GM18511 (cell line): ENCODE measurements around the gene DGCR6L.
A peak's percentile ranks its signal among the peaks of the same experiment; 100 is the strongest.
"Not testable (repeated sequence)": the region's sequence is repeated elsewhere in the genome, so short reads cannot be mapped to it uniquely, and the experiment has no call there.

ENCODE experiments used
- ATAC-seq: cut with Tn5 transposase; IDR thresholded peaks from one replicate; pipeline ENCODE4 v1.9.1; 2021; ENCODE audit warnings: mild to moderate bottlenecking, moderate library complexity; ENCODE audit not compliant: unreplicated experiment

The DGCR6L gene

DNA sequence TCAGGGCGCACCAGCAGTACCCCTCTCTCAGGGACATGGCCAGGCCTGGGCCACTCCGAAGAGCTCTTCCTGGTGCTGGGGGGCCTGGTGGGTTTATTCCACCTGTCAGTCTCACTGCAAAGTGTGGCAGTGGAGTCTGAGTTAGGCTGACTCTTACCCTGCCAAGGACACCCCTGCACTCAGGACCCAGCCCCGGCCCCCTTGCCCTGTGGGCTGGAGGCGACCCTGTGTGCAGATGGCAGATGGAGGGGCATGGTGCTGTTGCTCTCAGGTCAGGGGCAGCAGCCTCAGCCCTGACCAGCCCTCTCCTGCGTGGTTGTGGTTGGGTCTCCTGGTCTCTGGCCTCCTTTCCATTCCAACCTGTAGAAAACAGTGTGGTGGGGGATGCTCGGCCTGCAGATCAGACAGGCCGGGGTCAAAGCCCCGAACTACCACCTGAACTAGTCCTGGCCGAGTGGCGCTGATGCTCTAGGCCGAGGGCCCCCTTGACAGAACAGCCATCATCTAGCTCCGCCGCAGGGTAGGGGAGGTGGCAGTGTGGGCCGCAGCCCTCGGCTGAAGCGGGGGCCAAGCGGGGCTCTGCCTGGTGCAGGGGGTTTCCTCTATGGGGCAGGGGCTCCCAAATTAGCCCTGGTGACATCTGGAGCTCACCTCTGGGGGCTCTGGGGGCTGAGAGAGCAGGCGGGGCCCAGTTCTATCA, 41.8 kb downstream of the DGCR6L start:
- not testable (repeated sequence) for ATAC-seq

DNA sequence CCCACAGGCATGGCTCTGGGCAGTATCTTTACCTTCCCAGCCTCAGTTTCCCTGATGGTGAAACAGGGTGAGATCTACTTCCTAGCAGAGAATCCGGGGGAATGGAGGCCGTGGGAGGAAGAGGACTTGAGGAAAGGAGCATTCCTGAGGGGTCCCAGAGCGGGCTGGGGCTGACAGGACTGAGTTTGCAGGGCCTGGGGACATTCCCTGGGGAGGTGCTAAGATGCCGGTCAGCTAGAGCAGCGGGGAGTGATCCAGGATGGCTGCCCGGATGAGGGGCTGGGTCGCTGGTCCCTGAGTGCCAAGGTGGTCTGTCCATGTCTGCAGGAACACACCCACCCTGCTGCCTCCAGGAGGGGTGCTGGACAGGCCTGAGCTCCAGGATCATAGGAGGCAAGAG, 43.4 kb downstream of the DGCR6L start:
- ATAC-seq, result no peak

DNA sequence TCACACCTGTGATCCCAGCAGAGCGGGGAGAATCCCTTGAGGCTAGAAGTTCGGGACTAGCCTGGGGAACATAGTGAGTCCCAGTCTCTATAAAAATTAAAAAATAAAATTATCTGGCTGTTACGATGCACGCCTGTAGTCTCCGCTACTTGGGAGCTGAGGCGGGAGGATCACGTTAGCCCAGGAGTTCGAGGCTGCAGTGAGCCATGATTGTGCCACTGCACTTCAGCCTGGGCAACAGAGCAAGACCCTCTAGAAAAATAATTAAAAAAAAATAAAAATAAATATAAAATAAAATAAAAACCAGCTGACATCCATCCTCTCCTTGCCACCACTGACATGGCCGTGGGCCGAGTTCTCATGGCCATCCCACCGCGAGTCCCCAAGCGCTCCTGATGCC, 44.0 kb downstream of the DGCR6L start:
- ATAC-seq, result no peak

DNA sequence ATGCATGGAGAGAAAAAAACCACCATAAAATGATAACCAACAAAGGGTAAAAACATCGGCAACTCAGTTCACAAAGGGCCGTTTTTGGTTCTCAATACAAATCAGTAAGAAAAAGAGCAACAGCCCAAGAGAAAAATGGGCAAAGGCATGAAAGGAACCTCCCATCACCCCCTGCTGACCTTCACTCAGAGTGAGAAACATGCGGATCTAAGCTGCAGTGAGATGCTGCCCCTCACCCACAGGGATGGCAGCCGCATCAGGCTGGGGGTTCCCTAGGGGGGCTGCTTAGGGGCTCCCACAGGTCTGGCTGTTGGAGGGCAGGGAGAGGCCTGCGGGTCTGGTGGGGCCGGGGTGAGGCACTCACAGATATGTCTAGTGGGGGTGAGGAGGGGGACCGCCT, 44.5 kb downstream of the DGCR6L start:
- ATAC-seq, result not testable (repeated sequence)

DNA sequence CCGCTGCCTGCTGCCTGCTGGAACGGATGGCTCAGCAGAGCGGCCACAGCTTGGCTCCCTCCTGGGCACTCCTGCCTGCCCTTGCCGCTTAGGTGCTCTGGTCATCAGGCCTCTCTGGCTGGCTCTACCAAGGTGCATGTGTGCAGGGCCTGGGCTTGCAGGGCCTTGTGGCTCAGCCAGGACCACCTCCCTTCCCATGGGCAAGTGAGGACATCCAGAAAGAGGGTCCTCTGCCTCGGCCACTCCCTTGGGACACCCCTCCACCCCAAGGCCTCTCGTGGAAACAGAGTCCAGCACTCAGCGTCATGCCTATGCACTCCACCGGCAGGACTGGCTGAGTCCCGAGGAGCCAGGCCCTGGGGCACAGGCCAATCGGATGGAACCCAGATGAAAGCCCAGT, 45.5 kb downstream of the DGCR6L start:
- ATAC-seq, result not testable (repeated sequence)

DNA sequence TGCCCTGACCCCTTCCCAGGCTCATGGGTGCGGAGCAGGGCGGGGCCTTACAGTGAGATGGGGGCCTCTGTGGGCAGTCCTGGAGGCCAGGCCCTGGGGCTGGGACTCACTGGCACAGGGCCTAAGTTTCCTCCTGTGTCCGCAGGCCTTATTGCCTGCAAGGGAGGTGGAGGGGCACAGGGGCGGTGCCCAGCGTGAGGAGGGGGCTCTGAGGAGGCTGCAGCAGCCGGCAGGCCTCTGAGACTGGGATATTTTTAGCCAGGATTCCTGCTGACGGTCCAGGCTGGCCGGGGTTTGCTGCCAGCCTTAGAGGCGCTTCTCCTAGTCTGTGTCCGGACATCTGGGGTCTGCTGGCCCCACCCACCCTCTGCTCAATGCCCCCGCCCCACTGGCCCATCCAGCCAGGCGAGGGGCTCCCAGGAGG, 46.1 kb downstream of the DGCR6L start:
- ATAC-seq, result no peak

DNA sequence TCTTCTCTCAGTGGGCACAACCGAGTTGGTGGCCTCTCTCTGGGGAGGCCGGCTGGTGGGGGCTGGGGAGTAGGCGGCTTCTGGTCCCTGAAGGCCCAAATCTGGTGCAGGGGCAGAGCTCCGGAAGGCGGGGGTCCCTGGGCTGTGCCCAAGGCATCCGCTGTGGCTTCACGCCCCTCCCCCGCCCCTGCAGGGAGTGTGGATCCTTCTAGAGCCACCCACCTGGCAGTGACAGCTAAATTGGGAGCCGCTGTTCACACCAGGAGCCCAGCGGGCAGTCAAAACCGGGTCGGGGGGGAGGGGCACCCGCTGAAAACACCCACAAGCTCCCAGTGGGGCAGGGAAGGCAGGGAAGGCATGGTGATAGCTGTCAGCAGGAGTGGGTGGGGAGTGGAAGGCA, 47.2 kb downstream of the DGCR6L start:
- no peak for ATAC-seq

DNA sequence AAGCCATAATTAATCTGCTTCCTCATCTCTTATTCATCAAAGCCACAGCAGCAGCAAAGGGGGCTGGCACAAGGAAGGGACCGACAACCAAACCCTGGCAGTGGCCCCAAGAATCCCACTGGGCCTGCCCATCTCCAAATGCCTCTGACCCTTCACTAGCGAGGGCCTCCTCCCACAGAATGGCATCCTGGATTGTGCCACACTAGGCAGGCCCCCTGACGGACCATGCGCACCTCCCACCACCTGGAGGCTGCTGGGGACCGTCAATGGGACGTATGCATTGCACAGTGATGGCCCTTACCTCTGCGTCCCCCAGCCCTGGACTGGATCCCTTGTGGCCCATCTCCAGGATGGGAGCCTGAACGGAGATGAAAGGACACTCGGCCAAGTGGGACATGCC, 47.7 kb downstream of the DGCR6L start:
- ATAC-seq, result no peak

DNA sequence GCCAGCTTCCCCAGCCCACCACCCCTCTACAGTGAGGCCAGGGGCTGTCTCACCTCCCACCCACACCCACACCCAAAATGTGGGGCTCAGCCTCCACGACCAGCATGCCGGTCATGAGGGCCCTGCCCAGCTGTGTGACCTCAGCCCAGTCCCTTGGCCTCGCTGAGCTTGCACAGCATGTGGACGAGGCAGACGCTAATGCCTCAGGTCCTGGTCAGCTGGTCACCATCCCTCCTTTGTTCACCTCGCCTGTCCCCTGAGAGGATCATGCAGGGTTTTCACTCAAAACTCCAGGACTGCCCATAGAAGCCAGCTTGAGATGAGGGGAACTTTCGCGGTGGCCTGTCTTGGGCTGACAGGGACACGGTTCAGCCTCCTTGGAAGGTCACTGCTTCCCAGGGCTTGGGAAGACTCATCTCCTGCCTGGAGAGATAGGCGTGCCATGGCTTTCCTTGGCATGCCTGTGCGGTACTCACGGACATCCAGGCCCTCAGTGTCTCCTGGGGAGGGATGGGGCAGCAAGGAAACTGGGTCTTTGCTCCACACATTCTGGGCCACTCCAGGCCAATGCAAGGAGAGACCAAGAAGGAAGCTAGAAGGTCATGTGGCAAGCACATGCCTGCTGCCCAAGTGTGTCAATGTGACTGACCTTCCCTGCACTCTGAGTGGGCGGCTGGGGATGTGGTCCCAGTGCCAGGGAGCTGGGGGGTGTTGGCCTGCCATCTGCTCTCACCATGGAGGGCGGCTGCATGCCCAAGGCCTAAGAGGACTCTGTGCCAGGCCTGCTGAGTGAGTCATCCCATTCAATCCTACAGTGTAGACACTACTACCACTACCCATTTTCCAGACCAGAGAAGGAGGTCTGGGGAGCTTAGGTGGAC, 48.5 kb downstream of the DGCR6L start:
- no peak for ATAC-seq

DNA sequence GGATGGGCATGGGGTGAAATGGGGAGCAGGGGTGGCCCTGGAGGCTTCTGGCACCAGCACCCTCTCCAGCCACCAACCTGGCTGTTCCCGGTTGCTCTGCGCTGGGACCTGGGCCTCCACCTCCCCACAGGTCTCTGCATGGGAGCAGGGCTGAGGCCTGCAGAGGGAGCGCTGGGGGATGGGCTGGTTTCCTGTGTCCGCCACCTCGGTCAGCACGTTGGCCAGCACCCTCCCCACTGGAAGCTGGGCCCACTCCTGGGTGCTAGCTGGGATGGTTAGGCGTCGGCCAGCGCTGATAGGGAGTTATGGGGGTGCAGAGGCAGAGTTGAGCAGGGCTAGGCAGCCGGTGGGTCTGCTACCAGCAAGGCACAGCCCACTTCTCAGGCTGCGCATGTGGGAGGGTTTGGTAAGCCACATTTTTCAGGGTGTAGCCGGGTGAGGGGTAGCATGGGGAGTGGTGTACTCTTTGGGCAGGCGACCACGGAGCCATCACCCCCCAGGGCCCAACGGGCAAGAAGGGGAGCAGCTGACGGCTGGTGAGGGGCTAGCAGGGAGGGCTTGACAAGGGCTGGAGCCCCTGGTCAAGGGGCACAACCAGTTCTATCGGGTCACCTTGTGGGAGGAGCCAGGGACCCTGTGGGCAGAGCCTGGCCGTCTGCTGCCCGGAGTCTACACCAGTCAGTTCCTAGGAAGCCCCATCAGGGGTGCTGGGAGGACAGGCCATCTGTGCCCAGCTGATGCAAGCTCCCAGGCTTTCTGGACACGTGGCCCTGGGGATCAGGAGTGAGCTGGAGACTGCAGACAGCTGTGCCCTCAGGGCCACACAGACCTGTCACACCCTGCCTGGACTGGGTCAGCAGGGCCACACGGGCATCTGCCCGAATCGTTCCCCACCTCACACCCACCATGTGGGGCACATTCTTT, 49.4 kb downstream of the DGCR6L start:
- not testable (repeated sequence) for ATAC-seq

DNA sequence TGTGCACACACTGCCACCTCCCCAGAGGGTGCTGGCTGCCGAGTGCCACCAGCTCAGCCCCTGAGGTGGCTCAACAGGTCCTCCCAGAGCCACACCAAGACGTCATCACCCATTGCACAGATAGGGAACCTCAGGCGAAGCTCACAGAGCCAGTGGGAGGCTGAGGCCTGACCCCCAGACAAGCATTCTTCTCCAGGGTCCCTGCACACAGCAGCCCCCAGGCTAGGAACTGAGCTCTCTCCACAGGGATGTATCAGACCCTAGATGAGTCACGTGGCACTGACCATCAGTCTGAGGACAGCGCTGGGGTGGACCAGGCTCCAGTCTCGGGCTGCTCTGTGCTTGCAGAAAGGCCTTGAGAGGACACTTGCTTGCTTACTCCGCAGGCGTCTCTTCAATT, 50.2 kb downstream of the DGCR6L start:
- not testable (repeated sequence) for ATAC-seq

DNA sequence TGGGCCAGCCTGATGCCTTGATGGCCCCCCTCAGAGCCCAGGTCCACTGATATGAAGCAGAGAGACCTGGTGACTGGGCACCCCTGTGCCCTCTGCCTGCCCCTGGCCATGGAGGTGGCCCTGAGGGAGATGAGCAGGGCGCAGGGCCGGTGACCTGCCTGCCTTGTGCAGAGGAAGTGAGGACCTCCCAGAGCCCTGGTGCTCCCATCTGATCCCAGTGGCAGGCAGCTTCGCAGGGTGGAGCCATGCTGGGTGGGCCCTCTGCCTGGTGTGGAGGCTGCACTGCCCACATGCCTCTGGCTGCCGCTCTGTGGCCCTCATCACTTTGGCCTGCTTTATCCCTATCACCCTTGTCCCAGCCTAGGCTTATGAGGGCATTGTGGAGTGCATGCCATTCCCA, 50.7 kb downstream of the DGCR6L start:
- not testable (repeated sequence) for ATAC-seq

DNA sequence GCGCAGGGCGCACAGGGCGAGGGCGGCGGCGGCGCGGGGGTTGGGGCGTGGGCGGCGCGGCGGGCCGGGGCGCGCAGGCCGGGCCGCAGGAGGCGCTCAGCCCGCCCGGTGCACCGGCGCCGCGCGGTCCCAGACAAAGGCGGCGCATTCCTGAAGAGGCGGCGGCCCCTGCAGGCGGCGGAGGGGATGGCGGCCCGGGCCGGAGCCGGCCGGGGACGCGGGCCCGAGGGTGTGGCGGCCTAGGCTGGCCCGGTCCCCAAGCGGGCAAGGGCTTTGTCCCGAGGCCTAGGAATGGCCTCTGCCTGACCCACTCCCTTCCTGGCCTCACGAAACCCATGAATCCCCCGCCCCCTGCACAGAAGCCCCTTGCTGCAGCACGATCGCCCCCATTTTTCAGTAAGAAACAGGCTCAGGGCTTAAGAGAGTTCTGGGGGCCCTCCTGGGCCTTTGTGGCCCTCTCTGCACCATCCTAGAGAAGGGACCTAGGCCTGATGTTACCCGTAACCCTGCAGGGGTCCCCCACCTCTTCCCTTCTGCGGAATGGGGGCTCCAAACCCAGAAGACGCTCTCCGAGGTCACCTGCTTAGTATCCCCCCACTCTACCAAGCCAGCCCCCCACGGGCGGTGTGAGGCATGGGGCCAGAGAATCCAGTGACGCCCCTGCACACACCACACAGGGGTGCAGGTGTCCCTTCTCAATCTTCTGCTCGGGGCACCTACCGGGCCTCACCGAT, 51.4 kb downstream of the DGCR6L start, which contains the start of gene RTN4R:
TSS of gene RTN4R (minus strand) at position 40 of the 734 bp plus-strand sequence. CDS start 226 bp downstream, outside the sequence.
- peak; percentile 63 for ATAC-seq

DNA sequence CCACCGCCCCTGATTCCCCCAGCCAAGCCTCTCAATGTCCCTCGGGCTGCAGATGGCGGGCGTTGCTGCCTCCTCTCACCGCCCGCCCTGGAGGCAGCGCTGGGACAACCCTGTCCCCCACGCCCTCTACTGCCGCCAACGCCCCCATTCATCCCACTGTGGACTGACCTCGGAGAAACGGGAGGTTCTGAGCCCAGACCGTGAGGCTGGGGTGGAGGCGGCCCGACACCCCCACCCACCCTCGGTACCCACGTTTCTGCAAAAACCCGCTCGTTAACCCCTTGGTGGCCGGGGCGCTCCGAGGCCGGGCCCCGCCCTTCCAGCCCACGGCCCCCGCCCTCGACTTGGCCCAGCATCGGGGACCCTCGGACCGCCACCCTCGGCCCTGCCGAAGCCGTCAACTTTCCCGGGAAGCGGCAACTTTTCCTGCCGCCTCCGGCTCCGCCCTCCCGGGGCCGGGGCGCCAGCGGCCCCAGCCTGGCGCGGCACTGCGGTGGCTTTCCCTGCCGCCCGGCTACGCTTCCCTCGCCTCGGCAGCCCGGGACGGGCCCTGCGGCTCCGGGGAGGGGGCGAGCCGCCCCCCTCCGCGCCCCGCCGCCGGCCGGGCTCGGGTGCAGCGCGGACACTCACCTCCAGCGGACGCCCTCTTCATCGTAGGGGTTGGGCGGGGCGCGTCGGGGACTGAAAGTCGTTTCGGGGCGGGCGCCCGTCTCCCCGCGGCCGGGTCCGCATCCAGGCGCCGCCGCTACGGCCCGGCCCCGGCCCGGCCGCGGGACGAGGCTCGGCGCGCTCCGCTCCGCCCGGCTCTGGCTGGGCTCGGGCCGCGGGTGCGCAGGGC, 52.2 kb downstream of the DGCR6L start:
- ATAC-seq, result peak; percentile 6

DNA sequence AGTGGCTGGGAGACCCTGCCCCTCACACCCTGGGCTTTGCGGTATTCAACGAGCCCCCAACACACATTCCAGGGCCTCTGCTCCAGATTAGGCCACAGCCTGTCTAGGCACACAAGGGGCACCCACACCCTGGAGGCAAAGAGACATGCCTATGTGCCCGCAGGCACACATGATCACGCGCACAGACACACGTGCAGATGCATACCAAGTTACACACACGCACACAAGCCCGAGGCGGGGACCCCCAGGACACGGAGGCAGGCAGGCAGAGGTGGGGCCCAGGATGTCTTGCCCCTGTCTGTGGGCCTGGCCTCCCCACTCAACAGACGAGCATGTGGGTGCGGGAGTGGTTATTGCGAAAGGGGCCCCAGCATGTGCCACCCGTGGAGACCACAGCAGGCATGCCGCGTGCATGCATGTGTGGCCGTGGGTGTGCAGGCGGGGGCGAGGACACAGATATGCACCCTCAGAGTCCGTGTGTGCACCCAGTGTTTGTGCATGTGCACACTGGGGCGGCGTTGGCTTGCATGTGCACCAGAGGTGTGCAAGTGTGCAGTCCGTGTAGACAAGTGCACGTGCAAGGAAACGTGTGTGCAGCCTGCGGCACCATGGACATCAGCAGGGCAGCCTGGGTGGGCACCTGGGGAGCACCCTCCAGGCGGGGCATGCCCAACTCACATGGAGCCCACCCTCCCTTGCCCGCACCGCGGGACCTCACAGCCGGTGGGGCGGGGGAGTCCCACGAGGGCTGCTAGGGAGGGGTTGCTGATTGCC, 53.0 kb downstream of the DGCR6L start:
- ATAC-seq, result not testable (repeated sequence)

DNA sequence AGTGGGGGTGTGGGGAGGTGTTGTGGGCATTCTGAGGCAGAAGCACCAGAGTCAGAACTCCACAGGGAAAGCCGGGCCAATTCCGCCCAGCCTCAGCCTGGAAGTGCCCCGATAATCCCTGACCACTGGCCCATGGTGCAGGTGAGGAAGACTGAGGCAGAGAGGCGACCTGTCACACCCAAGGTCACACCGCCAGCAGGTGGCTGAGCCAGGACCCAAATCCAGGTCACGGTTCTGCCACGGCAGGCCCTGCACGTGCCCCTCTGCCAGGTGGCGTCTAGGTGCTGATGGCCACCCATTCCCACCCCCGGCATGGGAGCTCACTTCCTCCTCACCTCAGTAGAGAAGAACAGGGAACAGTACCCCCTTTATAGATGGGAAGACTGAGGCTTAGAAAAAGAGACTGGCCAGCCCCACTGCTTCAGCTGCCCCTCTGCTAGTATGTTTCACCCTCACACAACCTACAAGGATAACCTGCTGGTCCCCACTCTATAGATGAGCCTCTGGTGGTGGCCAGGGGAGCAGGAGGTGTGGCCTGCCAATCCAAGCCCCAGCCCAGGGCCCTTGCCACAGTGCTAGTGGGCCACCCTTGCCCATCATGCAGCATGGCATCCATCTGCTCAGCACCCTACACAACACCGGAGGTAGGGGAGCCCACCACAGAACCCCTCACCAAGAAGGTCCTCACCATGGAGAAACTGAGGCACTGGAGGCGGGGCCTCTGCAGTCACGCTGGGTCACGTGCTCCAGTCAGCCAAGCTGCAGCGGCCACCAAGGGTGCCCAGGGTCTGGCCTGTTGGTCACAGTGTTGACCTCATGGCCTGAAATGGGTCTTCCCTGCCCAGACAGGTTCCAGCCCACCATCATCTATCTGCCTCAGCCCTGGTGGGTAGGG, 53.8 kb downstream of the DGCR6L start:
- ATAC-seq, result not testable (repeated sequence)

DNA sequence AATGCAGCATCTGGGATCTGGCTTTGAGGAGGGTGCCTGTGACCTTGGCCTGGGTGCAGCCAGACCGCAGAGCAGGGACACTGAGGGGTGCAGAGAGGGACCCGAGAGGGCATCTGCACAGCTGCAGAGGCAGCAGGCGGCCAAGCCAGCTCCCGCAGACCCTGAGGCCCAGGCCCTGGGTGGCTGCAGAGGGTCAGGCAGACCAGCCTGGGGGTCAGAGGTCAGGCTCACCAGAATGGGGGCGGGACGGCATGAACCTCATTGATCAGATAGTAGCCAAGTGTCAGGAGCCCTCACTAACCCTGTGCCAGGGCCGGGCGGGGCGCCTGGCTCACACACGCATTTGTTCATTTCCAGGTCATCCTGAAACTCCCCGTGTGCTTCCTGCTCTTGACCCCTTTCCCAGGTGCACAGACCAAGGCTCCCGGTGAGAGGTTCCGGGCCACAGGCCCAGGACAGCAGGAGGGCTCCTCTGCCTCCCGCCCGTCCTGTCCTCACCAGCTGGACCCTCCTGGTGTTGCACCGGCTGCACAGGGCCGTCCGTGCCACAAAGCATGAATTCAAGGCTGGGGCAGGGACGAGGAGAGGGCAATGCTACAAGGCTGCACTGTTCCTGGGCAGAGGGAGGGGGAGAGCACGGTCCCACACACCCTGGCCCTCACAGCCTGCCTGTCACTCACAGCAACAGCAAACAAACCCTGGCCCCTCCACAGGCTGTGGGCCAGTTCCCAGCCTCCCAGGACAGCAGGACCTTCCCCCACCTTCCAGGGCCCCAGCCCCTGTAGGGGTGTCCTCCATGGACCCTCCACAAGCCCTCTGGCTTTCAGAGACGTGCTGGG, 55.0 kb downstream of the DGCR6L start:
- ATAC-seq, result no peak
